Measurements from ENCODE around the gene TGFB2.

TGFB2 gene

GRCh38 chr1:218377143-218377660, 32.1 kb downstream of the TGFB2 start:
- peak; percentile 96 for DNase-seq (ENCODE audit: low read depth)
- no peak for TF ChIP-seq CTCF (conservative IDR thresholded peaks at IDR 0.05; ENCODE audit: low read length)
- peak overlapping the region; percentile 7; the same call in 1 of the 2 replicates for H3K4me3 ChIP-seq (ENCODE audit: low read length)

GRCh38 chr1:218380125-218380977, 35.2 kb downstream of the TGFB2 start:
- no peak for TF ChIP-seq CTCF (conservative IDR thresholded peaks at IDR 0.05; ENCODE audit: low read length)
- DNase-seq (ENCODE audit: low read depth): peak; percentile 92
- H3K4me3 ChIP-seq (ENCODE audit: low read length): no peak overlapping the region

DNA sequence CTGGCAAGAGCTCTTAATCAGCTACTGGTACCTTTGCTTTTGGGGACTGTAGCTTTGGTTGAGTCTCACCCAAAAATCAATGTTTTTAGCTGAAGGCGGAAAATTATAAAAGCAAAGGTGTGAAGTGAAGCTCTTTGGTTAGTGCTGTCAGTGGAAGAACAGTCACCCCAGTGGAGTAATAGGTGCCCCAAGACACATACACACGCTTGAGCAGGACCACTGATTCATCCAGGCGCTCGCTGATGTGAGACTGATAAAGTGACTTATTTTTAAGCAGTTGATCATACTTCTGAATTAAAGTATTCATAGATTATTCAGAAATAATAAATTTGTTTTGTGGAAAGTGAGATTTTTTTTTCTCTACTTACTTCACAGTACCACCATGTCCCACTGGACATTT, 37.1 kb downstream of the TGFB2 start:
- DNase-seq (ENCODE audit: low read depth): no peak
- no peak overlapping the region for H3K4me3 ChIP-seq (ENCODE audit: low read length)
- no peak for TF ChIP-seq CTCF (conservative IDR thresholded peaks at IDR 0.05; ENCODE audit: low read length)

- no peak for DNase-seq (ENCODE audit: low read depth)
- TF ChIP-seq CTCF (conservative IDR thresholded peaks at IDR 0.05; ENCODE audit: low read length): no peak
- no peak overlapping the region for H3K4me3 ChIP-seq (ENCODE audit: low read length)
Observed at GRCh38 chr1:218383051-218383450, 37.9 kb downstream of the TGFB2 start.

- H3K4me3 ChIP-seq (ENCODE audit: low read length): no peak overlapping the region
- no peak for DNase-seq (ENCODE audit: low read depth)
- TF ChIP-seq CTCF (conservative IDR thresholded peaks at IDR 0.05; ENCODE audit: low read length): no peak
Observed at GRCh38 chr1:218383681-218384080, 38.5 kb downstream of the TGFB2 start.

GRCh38 chr1:218384581-218384993, 39.5 kb downstream of the TGFB2 start:
- TF ChIP-seq CTCF (conservative IDR thresholded peaks at IDR 0.05; ENCODE audit: low read length): no peak
- DNase-seq (ENCODE audit: low read depth): peak; percentile 34
- H3K4me3 ChIP-seq (ENCODE audit: low read length): no peak overlapping the region

GRCh38 chr1:218388591-218388990, 43.5 kb downstream of the TGFB2 start:
- no peak overlapping the region for H3K4me3 ChIP-seq (ENCODE audit: low read length)
- TF ChIP-seq CTCF (conservative IDR thresholded peaks at IDR 0.05; ENCODE audit: low read length): no peak
- no peak for DNase-seq (ENCODE audit: low read depth)

All from AG10803 (cell line).